ENCODE results near the gene RHOV. TPM values are rescaled to one million over a fixed set of nuclear protein-coding genes. Genes with fewer than 3 reads are reported as not detected.

The RHOV gene
- total and polyA plus RNA-seq, 2 of the 4 experiments (the other 2 are of a cell fraction): 0.10 TPM; not detected in 1

- no peaks in the 10 kb centered on the region for H4K20me1 ChIP-seq (ENCODE audit: insufficient read depth, low read length)
- H4K8ac ChIP-seq (ENCODE audit: low read depth in 2 of 2, low read length in 2 of 2): no peak overlapping the region
- BruUV-seq (replicated peaks): no TSS peak
- no peak overlapping the region for H2AFZ ChIP-seq (replicated peaks; ENCODE audit: low read length, poor library complexity)
- H3K79me1 ChIP-seq (ENCODE audit: low read depth in 1 of 2, low read length in 2 of 2): no peaks in the 10 kb centered on the region
- no peak overlapping the region for H2BK15ac ChIP-seq (ENCODE audit: low read depth, low read length)
- H3K27ac ChIP-seq (ENCODE audit: insufficient read depth, low read length): no peak overlapping the region
- no peak overlapping the region for H3K18ac ChIP-seq (ENCODE audit: low read depth, low read length)
- in situ Hi-C loops (cut with MboI; ENCODE audit: low sequenced_read_pairs): no loop called here
- no peak overlapping the region for H3K9ac ChIP-seq (ENCODE audit: low read depth, low read length)
- ChIA-PET CTCF (no interaction called here), POLR2A (ENCODE audit: unreplicated experiment) (no interaction called here)
- no peak overlapping the region for H2AK5ac ChIP-seq (ENCODE audit: low read depth, low read length)
- H4K91ac ChIP-seq (ENCODE audit: insufficient read depth, low read depth, low read length): no peak overlapping the region
- H2BK5ac ChIP-seq (ENCODE audit: low read depth, low read length, poor library complexity, severe bottlenecking): no peak overlapping the region
- no peak overlapping the region for H4K5ac ChIP-seq (ENCODE audit: low read depth, low read length)
- WGBS, 2 experiments (ENCODE audit: extremely low coverage in 2 of 2, insufficient read length in 1 of 2): no CpG with 5 or more reads among the region's 1 CpG
- H3K56ac ChIP-seq (ENCODE audit: extremely low read depth, insufficient read depth, low read length): no peak overlapping the region
- H3K9me3 ChIP-seq (ENCODE audit: control insufficient read depth, insufficient read depth, low read length): peaks cover 3% of the 10 kb centered on the region; the same call in 1 of the 2 replicates
- no peak overlapping the region for H3K4me2 ChIP-seq (ENCODE audit: low read depth, low read length)
- no peak overlapping the region for H3K4me3 ChIP-seq (ENCODE audit: insufficient read depth, low read depth, low read length)
- TF ChIP-seq MXI1 (IDR thresholded peaks at IDR 0.05; ENCODE audit: borderline replicate concordance, low read depth, low read length) (no peak), USF2 (IDR thresholded peaks at IDR 0.05; ENCODE audit: low read depth, low read length) (no peak), NFE2L2 (IDR thresholded peaks at IDR 0.05; ENCODE audit: low read depth, low read length) (no peak), MAZ (IDR thresholded peaks at IDR 0.05; ENCODE audit: borderline replicate concordance, low read depth, low read length) (no peak), RFX5 (IDR thresholded peaks at IDR 0.05; ENCODE audit: low read depth, low read length) (no peak), POLR2A (IDR thresholded peaks at IDR 0.05; ENCODE audit: low read depth, low read length) (no peak), FOS (IDR thresholded peaks at IDR 0.05; ENCODE audit: low read depth, low read length) (no peak), CTCF (conservative IDR thresholded peaks at IDR 0.05; ENCODE audit: low read depth, low read length) (no peak), CEBPB (IDR thresholded peaks at IDR 0.05; ENCODE audit: low read depth, low read length) (no peak), RAD21 (IDR thresholded peaks at IDR 0.05; ENCODE audit: low read length) (no peak), RCOR1 (IDR thresholded peaks at IDR 0.05; ENCODE audit: insufficient replicate concordance, low read length) (no peak), CHD1 (IDR thresholded peaks at IDR 0.05; ENCODE audit: low read depth, low read length) (no peak), SMC3 (IDR thresholded peaks at IDR 0.05; ENCODE audit: low read depth, low read length) (no peak), BHLHE40 (IDR thresholded peaks at IDR 0.05; ENCODE audit: low read depth, low read length) (no peak), MAFK (IDR thresholded peaks at IDR 0.05; ENCODE audit: low read depth, low read length) (no peak)
- TF ChIP-seq, protein P1, sequence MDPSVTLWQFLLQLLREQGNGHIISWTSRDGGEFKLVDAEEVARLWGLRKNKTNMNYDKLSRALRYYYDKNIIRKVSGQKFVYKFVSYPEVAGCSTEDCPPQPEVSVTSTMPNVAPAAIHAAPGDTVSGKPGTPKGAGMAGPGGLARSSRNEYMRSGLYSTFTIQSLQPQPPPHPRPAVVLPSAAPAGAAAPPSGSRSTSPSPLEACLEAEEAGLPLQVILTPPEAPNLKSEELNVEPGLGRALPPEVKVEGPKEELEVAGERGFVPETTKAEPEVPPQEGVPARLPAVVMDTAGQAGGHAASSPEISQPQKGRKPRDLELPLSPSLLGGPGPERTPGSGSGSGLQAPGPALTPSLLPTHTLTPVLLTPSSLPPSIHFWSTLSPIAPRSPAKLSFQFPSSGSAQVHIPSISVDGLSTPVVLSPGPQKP (IDR thresholded peaks at IDR 0.05; ENCODE audit: borderline replicate concordance, low read depth, low read length): no peak
- no peaks in the 10 kb centered on the region; the same call in 1 of the 2 replicates for H3K27me3 ChIP-seq (ENCODE audit: control insufficient read depth, insufficient read depth, low read length)
- H3K14ac ChIP-seq (replicated peaks; ENCODE audit: low read depth, low read length): no peak overlapping the region
- H3K36me3 ChIP-seq (ENCODE audit: control insufficient read depth, insufficient read depth, low read length): no peaks in the 10 kb centered on the region
- dilution Hi-C loops (cut with HindIII; ENCODE audit: low sequenced_read_pairs, unreplicated experiment): no loop called here
- no peak overlapping the region for H2BK20ac ChIP-seq (ENCODE audit: low read depth, low read length)
- H3K23ac ChIP-seq (ENCODE audit: low read depth, low read length): no peak overlapping the region
- H3K4me1 ChIP-seq (ENCODE audit: control insufficient read depth, insufficient read depth, low read length): no peaks in the 10 kb centered on the region
- no peaks in the 10 kb centered on the region for H3K9me1 ChIP-seq (ENCODE audit: insufficient read depth, low read length)
- DNase-seq (no peak), ATAC-seq (ENCODE audit: low read depth) (no peak)
- intact Hi-C loops (cut with micrococcal nuclease): no loop called here
- no peak overlapping the region for H2AK9ac ChIP-seq (replicated peaks; ENCODE audit: low read depth, low read length, poor library complexity)
- no peak overlapping the region for H2BK120ac ChIP-seq (ENCODE audit: low read depth, low read length)
- H3K4ac ChIP-seq (ENCODE audit: low read depth, low read length): no peak overlapping the region
Measured at GRCh38 chr15:40886586-40886985, 12.6 kb upstream of the RHOV start.

Data from IMR-90 (cell line).